ENCODE data around the gene AGBL4.

AGBL4 gene

DNA sequence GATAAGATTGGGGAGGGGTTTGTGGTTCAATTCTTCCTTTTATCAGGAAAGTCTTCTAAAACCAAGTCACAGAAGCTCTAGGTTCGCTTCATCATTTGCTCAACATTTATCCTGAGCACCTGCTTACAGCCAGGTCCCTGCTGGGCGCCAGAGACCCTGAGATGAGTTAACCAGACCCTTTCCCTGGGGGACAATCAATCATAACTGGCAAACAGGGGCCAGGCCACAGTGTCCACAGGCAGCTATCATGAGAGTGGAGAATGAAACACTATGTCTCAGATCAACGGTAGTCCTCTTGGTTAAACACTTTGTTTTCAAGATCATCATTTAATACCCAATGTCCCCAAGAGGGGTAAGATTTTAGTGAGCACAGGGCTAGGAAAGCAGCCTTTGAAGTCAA is 1393.9 kb downstream of the AGBL4 start:
- no peak for DNase-seq

DNA sequence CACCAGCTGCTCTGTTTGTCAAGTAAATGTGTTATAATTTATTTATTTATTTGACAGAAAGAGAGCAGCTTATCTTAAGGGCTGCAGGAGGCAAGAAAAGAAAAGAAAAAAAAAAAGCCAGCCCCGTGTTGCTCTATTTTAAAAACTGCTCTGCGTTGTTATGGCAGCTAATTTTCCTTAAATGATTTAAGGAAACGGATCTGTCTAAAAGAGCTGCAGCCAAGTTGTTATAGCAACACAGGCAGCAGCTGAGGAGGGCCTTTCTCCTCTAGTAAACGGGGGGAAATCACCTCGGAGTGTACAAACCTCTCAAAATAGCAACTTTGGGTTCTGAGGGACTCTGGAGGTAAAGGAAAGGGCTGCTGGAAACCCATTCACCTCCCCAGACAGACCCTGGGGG is 1396.3 kb downstream of the AGBL4 start:
- no peak for DNase-seq

DNA sequence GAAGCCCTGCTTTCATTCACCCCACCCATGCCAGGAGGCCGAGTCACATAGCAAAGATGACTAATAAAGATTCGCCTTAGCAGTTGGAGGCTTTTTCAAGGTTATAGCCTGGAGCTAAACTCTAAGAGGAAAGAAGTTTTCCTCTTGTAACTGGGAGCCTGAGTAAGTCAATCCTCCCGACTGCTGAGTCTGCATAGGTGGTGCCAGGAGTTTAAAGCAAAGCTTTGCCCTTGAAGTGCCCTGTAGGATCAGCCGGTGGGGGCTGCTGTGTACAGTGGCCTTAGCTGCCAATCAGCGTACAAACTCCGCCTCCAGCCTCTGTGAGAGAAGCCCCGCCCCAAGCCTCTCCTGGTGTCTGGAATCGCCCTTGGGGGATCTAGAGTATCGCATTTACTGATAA is 1404.2 kb downstream of the AGBL4 start:
- no peak for DNase-seq

DNA sequence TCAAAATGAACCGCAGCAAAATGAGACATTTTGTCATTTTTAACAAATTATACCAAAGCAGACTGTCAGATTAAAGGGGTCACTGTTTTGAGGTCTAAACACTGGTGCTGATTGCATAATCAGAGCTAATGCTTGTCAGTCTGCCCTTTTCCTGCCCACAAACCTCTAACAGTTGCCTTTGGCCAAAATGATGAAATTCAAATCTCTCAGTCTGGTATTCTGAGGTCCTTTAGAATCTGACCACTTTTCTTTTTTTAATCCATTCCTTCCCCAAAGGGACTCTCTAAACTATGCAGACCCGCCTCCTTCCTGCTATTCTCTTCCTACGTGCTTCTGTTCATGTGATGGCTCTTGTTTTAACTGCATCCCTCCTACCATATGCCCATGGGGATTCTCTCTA is 1406.5 kb downstream of the AGBL4 start:
- no peak for DNase-seq

DNA sequence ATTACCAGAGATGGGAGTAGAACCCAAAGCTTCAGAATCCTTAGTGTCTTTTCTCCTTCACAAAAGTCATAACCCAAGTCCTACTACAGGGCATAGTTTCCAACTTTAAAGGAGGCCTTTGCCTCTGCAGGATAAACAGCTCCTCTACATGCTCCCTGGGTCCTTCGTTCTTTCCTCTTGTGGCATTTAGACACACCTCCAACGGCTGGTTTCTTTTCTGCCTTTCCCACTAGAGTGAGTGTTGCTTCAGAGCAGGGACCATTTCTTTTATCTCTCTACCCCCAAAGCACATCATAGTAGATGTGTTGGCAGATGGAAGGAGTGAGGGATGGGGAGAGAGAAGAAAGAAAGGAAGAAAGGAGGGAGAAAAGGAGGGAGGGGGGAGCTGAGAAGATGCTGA is 1407.0 kb downstream of the AGBL4 start:
- no peak for DNase-seq

DNA sequence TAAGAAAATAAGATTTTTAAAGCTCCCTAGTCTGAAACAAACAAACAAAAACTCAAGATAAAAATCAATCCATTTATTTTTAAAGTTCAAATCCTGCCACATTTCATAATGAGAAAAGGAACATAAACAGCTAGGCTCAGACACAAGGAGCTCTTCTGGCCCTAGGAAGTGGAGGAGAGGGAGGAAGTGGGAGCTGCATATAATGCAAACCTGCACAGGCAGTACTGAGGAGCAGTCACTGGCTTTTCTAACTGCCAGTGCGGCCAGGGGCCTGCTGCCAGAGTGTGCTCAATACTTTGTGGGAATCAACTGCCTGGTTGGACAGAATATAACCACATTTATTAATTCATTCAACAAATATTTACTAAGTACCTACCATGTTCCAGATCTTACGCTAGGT is 1411.9 kb downstream of the AGBL4 start:
- DNase-seq = no peak

DNA sequence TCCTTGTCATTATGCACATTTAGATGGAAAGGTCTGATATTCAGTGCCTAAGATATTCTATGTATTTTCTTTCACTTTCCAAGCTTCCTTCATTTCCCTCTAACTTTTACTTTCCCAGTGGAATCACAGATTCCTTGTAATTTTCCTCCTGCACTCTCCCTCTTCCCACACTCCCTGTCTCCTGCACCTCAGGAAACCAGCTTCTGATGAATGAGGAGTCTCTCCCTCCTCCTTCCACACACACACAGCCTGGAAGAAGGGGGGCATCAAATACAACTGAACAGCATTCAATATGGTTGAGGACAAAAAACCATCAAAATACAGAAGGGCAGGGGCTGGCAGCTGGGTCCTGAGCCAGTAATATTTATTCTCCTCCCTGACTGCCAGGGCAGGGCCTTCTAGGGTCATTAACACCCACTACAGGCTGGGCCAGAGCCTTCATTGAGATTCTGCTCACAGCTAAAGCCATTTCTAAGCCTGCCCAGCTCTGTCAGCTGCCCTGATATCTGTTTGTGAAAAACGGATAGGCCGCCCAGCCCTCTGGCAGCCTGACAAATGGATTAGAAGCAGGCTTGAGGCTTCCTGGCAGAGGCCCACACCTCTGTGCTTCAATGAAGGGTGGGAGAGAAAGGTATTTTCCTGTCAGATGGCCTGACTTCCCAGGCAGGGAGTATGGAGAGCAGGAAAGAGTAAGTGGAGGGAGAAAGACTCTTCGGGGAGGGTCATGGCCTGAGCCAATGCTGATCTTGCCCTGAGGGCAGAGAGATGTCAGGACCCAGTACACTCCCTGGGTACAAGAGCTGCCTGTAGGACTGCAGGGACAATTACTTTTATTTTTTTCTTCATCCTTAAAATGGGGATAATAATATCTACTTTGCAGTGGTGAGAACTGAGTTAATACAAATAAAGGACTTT is 1412.9 kb downstream of the AGBL4 start:
- DNase-seq = no peak

DNA sequence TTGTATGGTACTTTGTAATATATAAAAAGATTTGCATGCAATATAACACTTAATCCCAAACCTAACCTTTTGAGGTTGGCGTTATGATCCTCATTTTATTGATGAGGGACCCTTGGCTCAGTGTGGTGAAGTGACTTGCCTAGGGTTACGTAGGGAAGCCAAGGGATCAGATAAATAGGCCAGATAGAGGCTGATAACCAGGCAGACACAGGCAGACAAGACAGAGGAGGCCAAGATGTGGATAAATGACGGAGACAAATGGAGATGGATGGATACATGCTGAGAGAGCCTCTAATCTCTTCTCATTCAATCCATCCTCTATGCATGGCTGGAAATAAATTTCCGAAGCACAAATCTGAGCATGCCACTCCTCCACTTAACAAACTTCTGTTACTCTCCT is 1414.9 kb downstream of the AGBL4 start:
- no peak for DNase-seq

DNA sequence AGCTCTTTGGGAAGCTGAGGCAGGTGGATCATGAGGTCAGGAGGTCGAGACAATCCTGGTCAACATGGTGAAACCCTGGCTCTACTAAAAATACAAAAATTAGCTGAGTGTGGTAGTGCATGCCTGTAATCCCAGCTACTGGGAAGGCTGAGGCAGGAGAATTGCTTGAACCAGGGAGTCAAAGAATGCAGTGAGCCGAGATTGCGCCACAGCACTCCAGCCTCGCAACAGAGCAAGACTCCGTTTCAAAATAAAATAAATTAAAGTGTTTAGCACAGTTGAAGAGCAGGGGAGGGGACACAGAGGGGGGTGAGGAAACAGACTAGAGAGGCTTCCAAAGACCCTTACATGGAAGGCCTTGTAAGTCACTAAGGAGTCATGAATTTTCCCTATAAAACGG is 1420.5 kb downstream of the AGBL4 start:
- DNase-seq = no peak

DNA sequence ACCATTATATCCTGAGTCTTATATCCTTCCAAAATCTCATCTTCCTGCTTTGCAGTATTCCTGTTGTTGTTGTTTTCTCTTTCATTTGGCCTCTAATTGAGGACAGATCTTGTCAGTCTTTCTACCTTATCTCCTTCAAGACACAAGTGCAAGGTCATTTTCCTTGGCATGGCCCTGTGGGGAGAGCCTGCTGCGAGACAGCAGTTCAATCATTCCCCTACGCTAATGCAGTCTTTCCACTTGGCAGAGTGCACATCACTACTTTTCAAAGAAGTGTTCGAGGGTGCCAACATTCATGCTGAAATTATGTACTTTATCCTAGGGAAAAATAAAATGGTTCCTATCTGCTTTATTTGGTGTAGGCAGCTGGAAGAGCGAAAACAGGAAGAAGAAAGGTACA is 1421.4 kb downstream of the AGBL4 start:
- DNase-seq = no peak

DNA sequence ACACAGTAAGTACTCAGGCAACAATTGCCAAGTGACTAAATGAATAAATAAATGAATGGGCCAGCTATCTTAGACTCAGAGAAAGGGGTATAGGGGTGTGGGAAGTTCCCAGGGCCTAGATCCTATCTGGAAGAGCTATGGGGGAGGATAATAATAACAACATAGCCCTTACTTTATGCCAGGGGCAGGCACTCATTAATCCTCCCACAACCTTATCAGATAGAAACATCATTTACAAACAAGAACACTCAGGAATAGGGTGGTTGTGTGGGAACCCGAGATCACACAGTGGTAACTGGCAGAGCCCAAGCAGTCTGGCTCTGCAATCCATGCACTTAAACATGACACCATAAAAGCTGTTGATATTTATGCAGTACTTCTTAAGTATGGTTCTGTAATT is 1423.6 kb downstream of the AGBL4 start:
- no peak for DNase-seq

DNA sequence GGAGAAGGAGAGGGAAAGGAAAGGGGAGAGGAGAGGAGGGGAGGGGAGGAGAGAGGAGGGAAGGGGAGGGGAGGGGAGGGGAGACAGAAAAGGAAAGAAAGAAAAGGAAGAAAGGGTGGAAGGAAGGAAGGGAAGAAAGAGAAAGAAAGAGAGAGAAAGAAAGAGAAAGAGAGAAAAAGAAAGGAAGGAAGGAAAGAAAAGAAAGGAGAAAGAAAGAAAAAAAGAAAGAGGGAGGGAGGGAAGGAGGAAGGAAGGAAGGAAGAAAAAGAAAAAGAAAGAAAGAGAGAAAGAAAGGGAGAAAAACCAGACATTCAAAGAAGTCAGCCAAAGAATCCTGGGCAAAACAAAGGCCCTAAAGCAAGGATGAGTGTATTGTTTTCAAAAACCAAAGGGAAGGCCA is 1426.1 kb downstream of the AGBL4 start:
- no peak for DNase-seq

DNA sequence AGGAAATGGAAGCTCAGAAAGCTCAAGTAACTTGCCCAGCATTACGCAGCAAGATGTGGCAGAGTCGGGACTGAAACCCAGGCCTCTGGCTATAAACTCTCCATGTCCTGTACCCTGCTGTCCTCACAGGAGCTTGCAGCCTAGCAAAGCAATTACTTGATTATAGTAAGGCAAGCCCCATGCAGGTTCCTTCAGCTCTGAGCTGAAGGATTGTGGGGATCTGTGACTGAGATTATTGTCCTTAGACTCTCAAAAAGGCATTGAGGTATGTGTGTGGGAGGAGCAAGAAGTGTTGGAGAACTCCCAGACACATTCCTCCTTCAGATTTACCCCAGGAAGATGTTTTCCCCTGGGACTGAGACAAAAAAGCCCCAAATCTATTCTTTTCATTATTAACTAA is 1427.7 kb downstream of the AGBL4 start:
- no peak for DNase-seq

DNA sequence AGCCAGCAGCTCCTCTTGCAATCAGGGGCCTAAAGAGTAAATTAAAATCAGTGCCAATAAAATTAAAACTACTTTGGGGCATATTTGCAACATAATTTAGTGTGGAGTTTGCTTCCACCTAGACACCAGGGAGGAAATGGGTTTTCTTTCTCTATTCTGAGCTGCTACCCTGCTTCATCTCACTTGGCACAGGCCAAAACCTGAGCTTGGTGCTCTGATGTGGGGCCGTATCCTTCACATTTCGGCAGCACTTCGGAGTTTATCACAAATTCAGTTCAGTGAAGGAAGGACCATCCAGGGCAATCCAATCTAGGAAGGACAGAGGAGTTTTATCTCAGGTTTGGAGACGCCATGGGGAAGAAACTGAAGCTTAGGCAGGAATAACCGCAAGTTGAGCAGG is 1428.1 kb downstream of the AGBL4 start:
- no peak for DNase-seq

DNA sequence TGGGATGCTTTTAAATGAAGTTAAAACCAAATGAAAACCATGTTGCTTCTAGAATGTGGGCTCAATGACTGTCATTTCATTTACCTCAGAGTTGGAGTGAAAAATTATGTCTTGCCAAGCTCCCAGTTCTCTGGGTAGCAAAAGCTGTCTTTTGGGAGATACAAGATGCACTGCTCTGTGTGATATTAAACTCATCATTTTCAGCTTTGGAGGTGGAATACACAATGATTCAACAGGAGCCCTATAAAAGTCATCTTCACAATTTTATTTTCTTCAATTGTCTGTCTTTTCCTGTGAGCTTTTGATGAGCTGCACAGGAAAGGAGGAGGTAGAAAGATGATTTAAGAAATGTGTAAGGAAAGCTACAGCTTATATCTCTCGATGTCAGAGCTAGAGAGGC is 1431.4 kb downstream of the AGBL4 start:
- DNase-seq = no peak

DNA sequence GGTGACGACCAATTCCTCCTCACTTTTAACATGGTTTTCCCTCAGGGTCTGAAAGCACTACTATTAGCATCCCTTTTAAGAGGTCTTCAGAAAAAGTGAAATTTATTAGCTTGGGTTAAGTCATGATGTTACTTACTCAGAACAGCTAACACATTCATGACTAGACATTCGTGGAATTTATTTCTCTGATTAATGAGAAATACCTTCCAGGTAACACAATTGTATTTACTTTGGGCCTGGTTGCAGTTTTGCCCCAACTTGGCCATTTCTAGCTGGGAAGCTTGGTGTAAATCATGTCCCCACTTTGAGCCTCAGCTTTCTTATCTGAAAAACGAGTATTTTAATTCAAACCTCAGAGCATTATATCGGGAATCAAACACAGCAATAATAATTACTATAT is 1432.6 kb downstream of the AGBL4 start:
- no peak for DNase-seq

DNA sequence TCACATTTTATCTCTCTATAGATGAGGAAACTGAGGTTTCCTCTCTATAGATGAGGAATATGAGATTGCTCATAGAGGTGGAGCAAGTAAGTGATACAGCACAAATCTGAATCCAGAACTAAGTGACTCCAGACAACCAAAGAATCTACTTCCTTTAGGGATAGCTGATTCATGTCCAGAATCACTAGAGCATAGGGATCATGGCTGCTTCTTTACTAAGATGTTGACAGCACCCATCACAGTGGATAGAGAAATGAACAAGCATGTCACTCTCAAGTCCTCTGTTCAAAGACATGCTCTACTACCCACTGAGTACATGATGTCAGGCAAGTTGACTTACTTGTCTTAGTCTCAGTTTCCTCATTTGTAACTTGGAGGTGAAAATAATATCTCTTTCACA is 1435.7 kb downstream of the AGBL4 start:
- no peak for DNase-seq

DNA sequence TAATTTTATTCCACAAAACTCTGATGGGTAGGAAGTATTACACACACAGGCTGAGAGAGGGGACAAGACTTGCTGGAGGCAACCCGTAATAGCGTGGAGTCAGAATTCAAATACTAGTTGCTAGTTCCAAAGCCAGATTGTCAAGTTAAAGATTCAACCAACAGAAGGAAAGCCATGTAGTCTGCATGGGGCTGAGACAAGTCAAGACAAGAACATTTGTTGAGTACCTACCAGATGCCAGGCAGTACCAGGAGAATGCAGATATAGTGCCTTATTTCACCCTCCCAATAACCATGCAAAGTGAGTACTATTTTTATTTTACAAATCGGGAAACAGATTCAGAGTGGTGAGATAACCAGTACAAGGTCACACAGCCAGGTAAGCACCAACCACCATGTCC is 1441.3 kb downstream of the AGBL4 start:
- DNase-seq = no peak

DNA sequence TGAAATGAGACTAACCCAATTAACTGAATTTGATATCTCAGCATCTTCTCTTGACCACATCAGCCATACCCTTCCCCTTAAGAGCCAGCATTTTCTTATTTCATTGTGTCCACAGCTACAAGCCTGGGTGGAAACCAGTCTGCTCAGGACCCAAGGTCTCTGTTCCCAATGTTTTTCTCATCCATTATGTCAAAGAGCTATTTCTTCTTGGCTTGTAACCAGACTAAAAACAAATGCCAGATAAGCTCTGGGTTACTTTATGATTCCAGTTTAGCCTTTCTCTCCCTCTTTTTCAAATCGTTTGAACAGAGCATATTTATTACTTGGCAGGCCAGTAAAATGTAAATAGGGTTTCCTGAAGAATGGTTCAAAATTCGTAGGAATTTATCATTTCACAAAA is 1442.5 kb downstream of the AGBL4 start:
- no peak for DNase-seq

DNA sequence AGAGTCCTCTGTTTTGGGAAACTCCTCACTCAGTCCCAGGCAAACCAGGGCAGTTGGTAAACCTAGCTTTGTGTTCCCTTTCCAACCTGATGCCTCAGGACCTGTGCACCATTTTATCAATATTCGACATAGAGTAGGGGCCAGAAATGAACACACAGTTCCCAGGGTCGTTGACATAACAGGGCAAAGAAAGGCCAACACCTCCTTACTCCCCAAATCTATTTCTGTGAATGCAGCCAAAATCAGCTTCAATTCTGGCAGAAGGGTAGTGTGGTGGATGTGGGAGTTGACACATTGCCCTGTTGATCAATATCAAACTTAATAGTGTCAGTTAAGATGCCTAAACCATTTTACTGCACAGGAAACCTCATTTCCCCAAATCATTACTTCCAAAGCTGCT is 1447.2 kb downstream of the AGBL4 start:
- peak in 1 of 5 experiments; percentile 41 for DNase-seq

DNA sequence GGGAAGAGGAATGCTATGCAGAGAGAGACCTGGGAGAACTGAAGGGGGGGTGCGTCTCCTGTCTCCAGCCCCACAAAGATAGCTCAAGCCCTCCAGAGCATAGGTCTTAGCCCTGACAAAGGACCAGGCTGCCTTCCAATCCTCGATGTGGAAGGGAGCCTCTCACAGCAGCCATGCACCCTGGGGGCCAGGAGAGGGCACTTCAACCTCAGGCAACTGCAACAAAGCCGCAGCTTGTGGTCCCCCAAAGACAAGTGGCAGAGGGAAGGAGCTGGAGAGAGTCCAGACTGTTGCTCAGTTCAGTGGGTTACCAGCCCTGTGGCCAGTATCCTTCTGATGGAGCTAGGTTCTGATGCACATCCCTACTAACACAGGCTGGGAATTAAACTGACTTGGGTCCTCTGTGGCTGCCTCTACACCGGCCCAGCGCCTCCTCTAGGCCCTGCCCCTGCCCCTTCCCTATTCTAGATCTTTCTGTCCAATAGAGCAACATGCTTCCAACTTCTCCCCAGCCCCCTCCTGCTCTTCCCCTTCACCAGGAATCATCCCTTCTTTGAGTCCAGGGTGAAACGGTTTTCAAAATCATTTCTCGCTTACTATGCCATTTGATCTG is 1451.0 kb downstream of the AGBL4 start:
- peak in 1 of 5 experiments; percentile 19 for DNase-seq

DNA sequence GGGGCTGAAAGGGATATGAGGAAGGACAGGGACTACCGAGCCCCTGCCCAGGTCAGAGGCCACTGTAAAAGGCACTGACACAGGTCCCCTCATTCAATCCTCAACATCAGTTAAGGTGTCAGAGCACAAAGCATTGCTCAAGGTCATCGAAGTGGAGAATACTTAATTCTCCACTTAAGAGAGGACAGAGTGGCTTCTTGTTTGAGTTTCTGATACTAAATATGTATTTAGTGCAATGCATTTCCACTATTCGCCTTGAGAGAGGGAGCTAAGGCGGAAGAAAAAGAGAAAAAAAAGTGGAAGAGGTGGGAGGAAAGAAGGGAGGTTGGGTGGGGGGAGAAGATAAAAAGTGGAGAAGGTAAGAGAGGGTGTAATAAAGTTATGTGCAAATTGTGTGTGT is 1451.6 kb downstream of the AGBL4 start:
- DNase-seq = no peak

DNA sequence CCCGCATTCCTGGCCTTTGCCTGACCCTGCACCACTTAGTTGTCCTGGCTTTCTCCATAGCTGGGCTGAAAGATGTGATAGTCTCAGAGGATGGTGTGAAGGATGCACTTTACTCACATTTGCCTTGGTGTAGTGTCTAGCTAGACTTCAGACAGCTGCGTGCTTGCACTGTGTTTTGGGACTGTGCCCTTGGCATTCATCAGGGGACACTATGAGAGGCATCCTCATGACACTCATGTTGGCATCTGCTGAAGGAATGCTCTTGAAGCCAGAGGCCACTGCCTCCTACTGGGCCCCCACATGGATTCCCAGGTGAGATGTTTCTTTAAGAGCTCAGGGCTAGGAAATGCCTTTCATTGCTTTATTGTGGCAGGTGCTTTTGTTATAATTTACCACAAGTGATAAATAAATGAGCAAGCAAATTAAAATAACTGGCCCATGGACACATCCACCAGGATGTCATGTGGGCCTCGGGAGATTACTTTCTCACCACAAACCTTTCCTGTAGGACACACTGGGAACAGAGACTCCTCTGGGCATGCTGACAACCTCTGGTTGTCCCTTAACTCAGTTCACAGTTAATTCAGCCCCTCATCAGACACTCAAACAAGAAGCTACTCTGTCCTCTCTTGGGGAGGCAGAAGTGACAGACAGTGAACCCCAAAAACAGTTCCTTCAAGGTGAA is 1452.3 kb downstream of the AGBL4 start:
- no peak for DNase-seq

DNA sequence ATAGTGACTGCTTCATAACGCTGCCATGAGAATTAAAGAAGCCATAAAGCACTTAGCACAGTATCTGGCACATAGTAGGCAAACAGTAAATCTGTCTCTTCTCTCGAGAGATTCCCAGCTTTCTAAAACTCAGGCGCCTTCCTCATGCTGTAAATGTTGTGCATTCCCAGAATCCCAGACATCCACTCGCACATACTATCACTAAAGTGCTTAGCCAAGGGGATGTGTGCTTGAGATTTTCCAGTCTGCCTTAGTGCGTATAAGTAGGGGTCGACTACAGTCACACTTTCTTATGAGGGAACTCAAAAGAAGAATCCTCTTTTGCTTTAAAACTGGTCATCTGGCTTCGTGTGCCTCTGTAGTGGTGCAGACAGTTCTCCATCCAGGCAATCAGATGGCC is 1453.2 kb downstream of the AGBL4 start:
- no peak for DNase-seq
